GM12891 (cell line): Measurements from ENCODE around the gene TIMP3.

Experiments
- POLR2A ChIP-seq: IDR thresholded peaks from 2 replicates; pipeline ENCODE4 v1.6.1; 2011; ENCODE audit warnings: low read depth, low read length, control low read depth
- POLR2AphosphoS5 ChIP-seq: IDR thresholded peaks from 2 replicates; pipeline ENCODE4 v1.6.1; 2011; ENCODE audit warnings: low read depth, low read length, control low read depth

GRCh38 chr22:32809786-32810554 is 8.5 kb downstream of the TIMP3 start:
- TF ChIP-seq POLR2A: no peak
- no peak for TF ChIP-seq POLR2AphosphoS5
